Epithelial cell of prostate (primary cell): ENCODE measurements around the gene NOXA1.

Source experiments
- DNase-seq: peaks from one replicate; pipeline ENCODE4 v3.0.0-alpha.2; 2011; ENCODE audit warnings: low read depth, low spot score
- H3K27ac ChIP-seq: fragments of 450-650 bp; 2 replicates; pipeline ENCODE4 v1.5.1; 2017; ENCODE audit warnings: mild to moderate bottlenecking

The NOXA1 gene

GRCh38 chr9:137421838-137422603 lies 1.2 kb upstream of the NOXA1 start:
- peak overlapping the region; percentile 53 for H3K27ac ChIP-seq
- no peak for DNase-seq

GRCh38 chr9:137423514-137424291 lies 510 bp downstream of the NOXA1 start:
- no peak for DNase-seq
- H3K27ac ChIP-seq: peak overlapping the region; percentile 53

- H3K27ac ChIP-seq: no peak overlapping the region
- DNase-seq: no peak
Observed at GRCh38 chr9:137426018-137426681, 3.0 kb downstream of the NOXA1 start.

- DNase-seq: no peak
- H3K27ac ChIP-seq: no peak overlapping the region
Observed at GRCh38 chr9:137427454-137428310, 4.5 kb downstream of the NOXA1 start.

GRCh38 chr9:137428311-137428630 lies 5.1 kb downstream of the NOXA1 start:
- no peak for DNase-seq
- no peak overlapping the region for H3K27ac ChIP-seq

- no peak overlapping the region for H3K27ac ChIP-seq
- no peak for DNase-seq
Observed at GRCh38 chr9:137428841-137429545, 5.8 kb downstream of the NOXA1 start.

GRCh38 chr9:137429546-137429890 lies 6.3 kb downstream of the NOXA1 start:
- no peak for DNase-seq
- H3K27ac ChIP-seq: no peak overlapping the region

- DNase-seq: no peak
- H3K27ac ChIP-seq: no peak overlapping the region
Observed at GRCh38 chr9:137429974-137430722, 7.0 kb downstream of the NOXA1 start.

- no peak for DNase-seq
Observed at GRCh38 chr9:137430723-137431415, 7.7 kb downstream of the NOXA1 start.

GRCh38 chr9:137431416-137431931 lies 8.3 kb downstream of the NOXA1 start:
- no peak for DNase-seq

More at GRCh38 chr9:137430723-137431415, 7.7 kb downstream of the NOXA1 start:
- no peak overlapping the region for H3K27ac ChIP-seq

GRCh38 chr9:137432687-137433348 lies 9.6 kb downstream of the NOXA1 start:
- DNase-seq: no peak
- H3K27ac ChIP-seq: no peak overlapping the region

More at GRCh38 chr9:137431416-137431931, 8.3 kb downstream of the NOXA1 start:
- H3K27ac ChIP-seq: no peak overlapping the region

- H3K27ac ChIP-seq: no peak overlapping the region
- no peak for DNase-seq
Observed at GRCh38 chr9:137433349-137433915, 10.2 kb downstream of the NOXA1 start.

GRCh38 chr9:137433916-137434431 lies 10.8 kb downstream of the NOXA1 start:
- no peak overlapping the region for H3K27ac ChIP-seq
- no peak for DNase-seq

- no peak for DNase-seq
- no peak overlapping the region for H3K27ac ChIP-seq
Observed at GRCh38 chr9:137434498-137435380, 11.5 kb downstream of the NOXA1 start.

GRCh38 chr9:137435381-137435891 lies 12.2 kb downstream of the NOXA1 start:
- DNase-seq: no peak
- no peak overlapping the region for H3K27ac ChIP-seq
